COLO668 (cell line): ENCODE results near the gene COX6A1.

Experiments
- DNase-seq: peaks from one replicate; lab custom pipeline; 2025; ENCODE audit not compliant: unreplicated experiment; lab: John Stamatoyannopoulos, UW

Gene COX6A1

GRCh38 chr12:120490325-120490724 lies 52.4 kb downstream of the COX6A1 start:
- DNase-seq: no peak
